Sigmoid colon (tissue), 4 donors: ENCODE data around the gene SLC23A1.
A peak's percentile ranks its signal among the peaks of the same experiment; 100 is the strongest.

ENCODE experiments used
- EP300 ChIP-seq, 4 donors: sonication (generic); formaldehyde crosslinking; IDR thresholded peaks; one replicate each; pipeline ENCODE4 v1.6.1; 2017; ENCODE audit warnings: antibody characterized with exemption in 4 of 4
- POLR2A ChIP-seq, 2 donors: fragments of 450-650 bp; IDR thresholded peaks; one replicate each; pipeline ENCODE4 v1.6.1; 2016; ENCODE audit warnings: antibody characterized with exemption in 2 of 2, mild to moderate bottlenecking in 2 of 2, moderate library complexity in 2 of 2
- POLR2AphosphoS5 ChIP-seq, 4 donors: sonication (generic); formaldehyde crosslinking; IDR thresholded peaks; one replicate each; pipeline ENCODE4 v1.6.1; 2017; ENCODE audit warnings: antibody characterized with exemption in 4 of 4
- TF ChIP-seq, protein P1 (sequence below), 4 experiments: fragments of 450-650 bp in 3 of 4; fragments of 200-600 bp in 1 of 4; IDR thresholded peaks; one replicate each; pipeline ENCODE4 v1.5.1; 2016 to 2019; ENCODE audit warnings: antibody characterized with exemption in 4 of 4, mild to moderate bottlenecking in 3 of 4, moderate library complexity in 2 of 4

DNA sequence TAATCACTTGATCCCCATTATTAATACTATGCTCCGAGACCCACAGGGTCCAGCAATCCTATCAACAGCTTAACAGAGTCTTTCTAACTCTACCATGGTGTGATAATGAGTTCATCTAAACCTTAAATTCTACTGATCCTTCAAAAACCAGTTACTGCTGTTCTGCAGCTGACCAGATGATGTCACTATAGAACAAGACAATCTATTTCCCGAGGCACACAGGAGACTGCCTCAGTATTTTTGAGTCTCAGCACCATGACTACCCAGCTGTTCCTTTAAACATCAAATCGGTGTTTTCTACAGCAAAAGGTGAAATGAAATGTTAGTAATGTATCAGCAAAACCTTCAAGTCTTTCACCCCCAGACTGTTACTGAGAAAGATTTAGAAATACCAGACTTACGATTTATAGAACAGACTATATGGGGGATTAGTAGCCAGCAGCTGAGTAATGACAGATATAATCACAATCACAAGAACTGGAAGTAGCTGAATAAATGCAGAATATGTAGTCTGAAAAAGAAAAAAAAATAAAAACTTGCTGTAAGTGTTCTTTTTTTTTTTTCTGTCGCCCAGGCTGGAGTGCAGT, 39.3 kb upstream of the SLC23A1 start:
- TF ChIP-seq, protein P1, sequence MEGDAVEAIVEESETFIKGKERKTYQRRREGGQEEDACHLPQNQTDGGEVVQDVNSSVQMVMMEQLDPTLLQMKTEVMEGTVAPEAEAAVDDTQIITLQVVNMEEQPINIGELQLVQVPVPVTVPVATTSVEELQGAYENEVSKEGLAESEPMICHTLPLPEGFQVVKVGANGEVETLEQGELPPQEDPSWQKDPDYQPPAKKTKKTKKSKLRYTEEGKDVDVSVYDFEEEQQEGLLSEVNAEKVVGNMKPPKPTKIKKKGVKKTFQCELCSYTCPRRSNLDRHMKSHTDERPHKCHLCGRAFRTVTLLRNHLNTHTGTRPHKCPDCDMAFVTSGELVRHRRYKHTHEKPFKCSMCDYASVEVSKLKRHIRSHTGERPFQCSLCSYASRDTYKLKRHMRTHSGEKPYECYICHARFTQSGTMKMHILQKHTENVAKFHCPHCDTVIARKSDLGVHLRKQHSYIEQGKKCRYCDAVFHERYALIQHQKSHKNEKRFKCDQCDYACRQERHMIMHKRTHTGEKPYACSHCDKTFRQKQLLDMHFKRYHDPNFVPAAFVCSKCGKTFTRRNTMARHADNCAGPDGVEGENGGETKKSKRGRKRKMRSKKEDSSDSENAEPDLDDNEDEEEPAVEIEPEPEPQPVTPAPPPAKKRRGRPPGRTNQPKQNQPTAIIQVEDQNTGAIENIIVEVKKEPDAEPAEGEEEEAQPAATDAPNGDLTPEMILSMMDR (IDR thresholded peaks at IDR 0.05), result peak; percentile 59 to 82 (median 68)
- no peak for TF ChIP-seq POLR2A (IDR thresholded peaks at IDR 0.05)
- TF ChIP-seq POLR2AphosphoS5 (IDR thresholded peaks at IDR 0.05), result no peak
- no peak for TF ChIP-seq EP300 (IDR thresholded peaks at IDR 0.05)
